HCT116 (cell line): ENCODE data around the gene SDF2L1. TPM values are rescaled to one million over a fixed set of nuclear protein-coding genes. Genes with fewer than 3 reads are reported as not detected.

Source experiments
- ATAC-seq: fragments of 200-7000 bp; cut with Tn5 transposase; 2 replicates; pipeline ENCODE4 v1.9.1; 2020; ENCODE audit warnings: mild to moderate bottlenecking, moderate library complexity
- BruUV-seq: library from RNA; stranded (reverse); fragments of 400-500 nt; replicated peaks from 2 replicates; lab custom pipeline; 2021; lab: Mats Ljungman, UMichigan
- CTCF ChIA-PET: fragments of 300-600 bp; sonication (Branson Sonifier 250); formaldehyde crosslinking; loops from one replicate; lab custom pipeline; 2021; ENCODE audit warnings: antibody characterized with exemption; lab: Charles Lee
- POLR2A ChIA-PET: fragments of 300-600, 350-600 bp; sonication (Branson Sonifier 250); formaldehyde crosslinking; loops from one replicate; lab custom pipeline; 2021; ENCODE audit warnings: antibody characterized with exemption; lab: Charles Lee
- RAD21 ChIA-PET, 2 experiments: fragments of 300-600 bp; sonication (Branson Sonifier 250); formaldehyde crosslinking; loops; one replicate each; lab custom pipeline; 2023; ENCODE audit warnings: low total read pairs in 2 of 2; ENCODE audit not compliant: uncharacterized antibody in 2 of 2, unreplicated experiment in 2 of 2, low non-redundant PET in 1 of 2; lab: Charles Lee
- DNase-seq: peaks from one replicate; pipeline ENCODE4 v3.0.0-alpha.2; 2010; ENCODE audit warnings: low read depth, low spot score
- H2AFZ ChIP-seq: fragments of 200-600 bp; shearing (Covaris generic), sonication (generic); 2 replicates; pipeline ENCODE4 v1.6.1; 2017; ENCODE audit warnings: low read depth, mixed run types, mixed read lengths, antibody characterized with exemption, low read length; ENCODE audit not compliant: poor library complexity, severe bottlenecking
- H3K27ac ChIP-seq: 2 replicates; pipeline ENCODE4 v1.5.1; 2012; ENCODE audit warnings: low read depth, low read length
- H3K27me3 ChIP-seq: fragments of 200-600 bp; sonication (generic); 2 replicates; pipeline ENCODE4 v1.6.1; 2016; ENCODE audit warnings: mixed run types, low read length, mixed read lengths; ENCODE audit not compliant: insufficient read depth
- H3K36me3 ChIP-seq, 2 experiments: fragments of 200-500 bp in 1 of 2; fragments of 200-600 bp in 1 of 2; sonication (Bioruptor generic) in 1 of 2; sonication (generic) in 1 of 2; 2 replicates each; pipeline versions ENCODE4 v1.5.1 to v1.6.1; 2014 to 2016; ENCODE audit warnings: low read length in 2 of 2, inconsistent platforms in 1 of 2, mixed read lengths in 1 of 2, mixed run types in 1 of 2; ENCODE audit not compliant: insufficient read depth in 2 of 2, control insufficient read depth in 1 of 2
- H3K4me1 ChIP-seq, 2 experiments: fragments of 200-600 bp in 1 of 2; sonication (generic) in 1 of 2; 2 replicates each; pipeline versions ENCODE4 v1.5.1 to v1.6.1; 2012 to 2017; ENCODE audit warnings: low read length in 2 of 2, inconsistent platforms in 1 of 2, mild to moderate bottlenecking in 1 of 2, mixed read lengths in 1 of 2, mixed run types in 1 of 2, moderate library complexity in 1 of 2; ENCODE audit not compliant: insufficient read depth in 2 of 2, control insufficient read depth in 1 of 2
- H3K4me2 ChIP-seq: fragments of 200-600 bp; sonication (generic); 2 replicates; pipeline ENCODE4 v1.6.1; 2017; ENCODE audit warnings: mixed run types, low read length, mixed read lengths
- H3K4me3 ChIP-seq, 2 experiments: fragments of 200-600 bp in 1 of 2; sonication (generic) in 1 of 2; replicated peaks in 1 of 2; 2 replicates each; pipeline ENCODE4 v1.5.1; 2011 to 2016; ENCODE audit warnings: low read length in 2 of 2, control low read depth in 1 of 2, low read depth in 1 of 2, mild to moderate bottlenecking in 1 of 2, mixed read lengths in 1 of 2, mixed run types in 1 of 2
- H3K79me2 ChIP-seq: fragments of 200-600 bp; sonication (generic); 2 replicates; pipeline ENCODE4 v1.6.1; 2017; ENCODE audit warnings: mild to moderate bottlenecking, mixed run types, low read length, moderate library complexity, mixed read lengths; ENCODE audit not compliant: insufficient read depth
- H3K9ac ChIP-seq: fragments of 200-600 bp; sonication (generic); 2 replicates; pipeline ENCODE4 v1.6.1; 2016; ENCODE audit warnings: low read length, mixed read lengths
- H3K9me2 ChIP-seq: fragments of 200-600 bp; sonication (generic), shearing (Covaris generic); 2 replicates; pipeline ENCODE4 v1.6.1; 2017; ENCODE audit warnings: mixed run types, mild to moderate bottlenecking, moderate library complexity; ENCODE audit not compliant: insufficient read depth
- H3K9me3 ChIP-seq, 2 experiments: fragments of 200-500 bp in 1 of 2; fragments of 200-600 bp in 1 of 2; sonication (Bioruptor generic) in 1 of 2; sonication (generic) in 1 of 2; 2 replicates each; pipeline ENCODE4 v1.6.1; 2014 to 2017; ENCODE audit warnings: low read length in 2 of 2, mixed read lengths in 2 of 2, inconsistent platforms in 1 of 2, low read depth in 1 of 2, mild to moderate bottlenecking in 1 of 2, mixed run types in 1 of 2, moderate library complexity in 1 of 2; ENCODE audit not compliant: control insufficient read depth in 1 of 2, insufficient read depth in 1 of 2
- H4K20me1 ChIP-seq: fragments of 200-600 bp; sonication (generic), shearing (Covaris generic); 2 replicates; pipeline ENCODE4 v1.6.1; 2017; ENCODE audit warnings: mixed run types, mild to moderate bottlenecking, moderate library complexity; ENCODE audit not compliant: insufficient read depth
- ATF3 ChIP-seq: IDR thresholded peaks from 2 replicates; pipeline ENCODE4 v1.6.1; 2012
- CEBPB ChIP-seq: IDR thresholded peaks from 2 replicates; pipeline ENCODE4 v1.6.1; 2012; ENCODE audit warnings: low read depth
- CTCF ChIP-seq, 3 experiments: fragments of 200-600 bp in 1 of 3; sonication (generic) in 1 of 3; IDR thresholded peaks in 2 of 3; conservative IDR thresholded peaks in 1 of 3; 2 replicates each; pipeline ENCODE4 v1.5.1; 2012 to 2017; ENCODE audit warnings: low read depth in 2 of 3, low read length in 2 of 3, antibody characterized with exemption in 1 of 3, borderline replicate concordance in 1 of 3, control low read depth in 1 of 3, mild to moderate bottlenecking in 1 of 3, mixed read lengths in 1 of 3, mixed run types in 1 of 3, moderate library complexity in 1 of 3; ENCODE audit not compliant: insufficient read depth in 1 of 3
- EGR1 ChIP-seq: IDR thresholded peaks from 2 replicates; pipeline ENCODE4 v1.6.1; 2012; ENCODE audit warnings: low read depth
- ELF1 ChIP-seq: IDR thresholded peaks from 2 replicates; pipeline ENCODE4 v1.6.1; 2012; ENCODE audit warnings: low read depth, borderline replicate concordance
- EZH2 ChIP-seq: fragments of 200-600 bp; sonication (generic); IDR thresholded peaks from 2 replicates; pipeline ENCODE4 v1.6.1; 2017; ENCODE audit warnings: antibody characterized with exemption, mixed run types
- EZH2phosphoT487 ChIP-seq: fragments of 200-600 bp; IDR thresholded peaks from 2 replicates; pipeline ENCODE4 v1.6.1; 2018; ENCODE audit warnings: antibody characterized with exemption, borderline replicate concordance
- JUND ChIP-seq: IDR thresholded peaks from 2 replicates; pipeline ENCODE4 v1.6.1; 2012
- MAX ChIP-seq: IDR thresholded peaks from 2 replicates; pipeline ENCODE4 v1.6.1; 2012
- POLR2A ChIP-seq: IDR thresholded peaks from 2 replicates; pipeline ENCODE4 v1.7.0; 2011; ENCODE audit warnings: borderline replicate concordance; ENCODE audit not compliant: insufficient read depth, insufficient read length; ENCODE audit errors: extremely low read depth
- POLR2AphosphoS5 ChIP-seq: IDR thresholded peaks from 2 replicates; pipeline ENCODE4 v1.6.1; 2011; ENCODE audit warnings: mild to moderate bottlenecking, low read depth, low read length, moderate library complexity
- SIN3A ChIP-seq: IDR thresholded peaks from 2 replicates; pipeline ENCODE4 v1.6.1; 2012; ENCODE audit warnings: low read depth
- TCF7L2 ChIP-seq: IDR thresholded peaks from 2 replicates; pipeline ENCODE4 v1.7.0; 2011; ENCODE audit warnings: borderline replicate concordance, inconsistent platforms; ENCODE audit not compliant: insufficient read depth, insufficient read length; ENCODE audit errors: extremely low read depth
- YY1 ChIP-seq: IDR thresholded peaks from 2 replicates; pipeline ENCODE4 v1.6.1; 2011; ENCODE audit warnings: low read length, low read depth, moderate library complexity, mild to moderate bottlenecking; ENCODE audit not compliant: insufficient replicate concordance; ENCODE audit errors: extremely low read depth
- ZBTB33 ChIP-seq: IDR thresholded peaks from 2 replicates; pipeline ENCODE4 v1.6.1; 2011; ENCODE audit warnings: mild to moderate bottlenecking, low read length, moderate library complexity; ENCODE audit not compliant: insufficient replicate concordance; ENCODE audit errors: extremely low read depth
- ZFX ChIP-seq: fragments of 450-650 bp; IDR thresholded peaks from 2 replicates; pipeline ENCODE4 v1.6.1; 2017
- ZNF274 ChIP-seq: fragments of 200-500 bp; sonication (Bioruptor generic); IDR thresholded peaks from 2 replicates; pipeline ENCODE4 v1.6.1; 2014; ENCODE audit warnings: mild to moderate bottlenecking, low read depth, low read length, inconsistent platforms
- intact Hi-C: fragments of 100-400 bp; cut with micrococcal nuclease; formaldehyde crosslinking; loops from 2 replicates; pipeline ENCODE4 v1.10.0; 2022
- total RNA-seq: library from RNA; stranded (reverse); gene quantifications from one replicate; pipeline ENCODE4 v1.2.1, GENCODE V29; 2021; ENCODE audit not compliant: unreplicated experiment

SDF2L1 gene
- total RNA-seq, 1 experiment from 2014 or later: 86.2 TPM

GRCh38 chr22:21633481-21633880, 8.6 kb upstream of the SDF2L1 start:
- Histone ChIP-seq H3K4me1 (peaks cover 4 to 28% of the 10 kb centered on the region in 2 experiments; a peak in 3 of 4 replicates), H4K20me1 (no peaks in the 10 kb centered on the region), H3K4me3 (no peak overlapping the region)
- no TSS peak for BruUV-seq
- CTCF ChIA-PET: interaction anchor here (5.7 kb wide), 1 partner anchor 9 kb away, joined by 103 read pairs; the partner anchor contains the start of gene SDF2L1
- intact Hi-C loops: no loop called here
- no peak for ATAC-seq
- TF ChIP-seq ELF1 (no peak), ATF3 (no peak), TCF7L2 (no peak), POLR2AphosphoS5 (no peak), MAX (no peak), ZBTB33 (no peak), EGR1 (no peak), POLR2A (no peak), EZH2 (no peak), EZH2phosphoT487 (no peak), JUND (no peak), ZNF274 (no peak), ZFX (no peak), YY1 (no peak), SIN3A (no peak), CEBPB (no peak), CTCF (IDR thresholded peaks at IDR 0.05 in 2 of 3, conservative IDR thresholded peaks at IDR 0.05 in 1 of 3; ENCODE audit: borderline replicate concordance in 1 of 3, insufficient read depth in 1 of 3, low read depth in 2 of 3, low read length in 2 of 3) (no peak)
- TF ChIP-seq, all 23 proteins: peak for 0
- H3K36me3 ChIP-seq: no peaks in the 10 kb centered on the region; a peak in 1 of 4 replicates
- no peaks in the 10 kb centered on the region for H3K27me3 ChIP-seq
- H3K27ac ChIP-seq: no peak overlapping the region
- ChIA-PET POLR2A (interaction anchor here (2.9 kb wide), 1 partner anchor 9 kb away, joined by 17 read pairs; the partner anchor contains the start of gene SDF2L1), RAD21 (no interaction called here)
- no peak overlapping the region for H3K4me2 ChIP-seq
- no peak overlapping the region for H3K9ac ChIP-seq
- H3K9me3 ChIP-seq: no peaks in the 10 kb centered on the region
- peaks cover 13% of the 10 kb centered on the region for H3K79me2 ChIP-seq
- H3K9me2 ChIP-seq: no peaks in the 10 kb centered on the region
- no peak overlapping the region for H2AFZ ChIP-seq
- DNase-seq: no peak
